ENCODE measurements around the gene PDCD2L. TPM values are rescaled to one million over a fixed set of nuclear protein-coding genes. Genes with fewer than 3 reads are reported as not detected.

PDCD2L gene
- total RNA-seq, 2 experiments from 2014 or later, result 9.4 to 13.4 TPM

GRCh38 chr19:34405892-34406660 lies 1.9 kb downstream of the PDCD2L start:
- DNase-seq, result no peak
- H3K4me1 Mint-ChIP-seq, result peaks cover 19% of the 10 kb centered on the region
- no peaks in the 10 kb centered on the region for H3K9me3 Mint-ChIP-seq
- H3K4me3 Mint-ChIP-seq, result no peak overlapping the region
- ChIA-PET CTCF (interaction anchor here (0.6 to 0.7 kb wide), 4 partner anchors 9 to 800 kb away, joined by 3 to 4 read pairs (median 3); no protein-coding TSS in a partner anchor), POLR2A (no interaction called here)
- H3K36me3 Mint-ChIP-seq (ENCODE audit: low read depth), result peaks cover 13% of the 10 kb centered on the region
- H3K27me3 Mint-ChIP-seq, result no peaks in the 10 kb centered on the region
- H3K27ac Mint-ChIP-seq, result no peak overlapping the region

DNA sequence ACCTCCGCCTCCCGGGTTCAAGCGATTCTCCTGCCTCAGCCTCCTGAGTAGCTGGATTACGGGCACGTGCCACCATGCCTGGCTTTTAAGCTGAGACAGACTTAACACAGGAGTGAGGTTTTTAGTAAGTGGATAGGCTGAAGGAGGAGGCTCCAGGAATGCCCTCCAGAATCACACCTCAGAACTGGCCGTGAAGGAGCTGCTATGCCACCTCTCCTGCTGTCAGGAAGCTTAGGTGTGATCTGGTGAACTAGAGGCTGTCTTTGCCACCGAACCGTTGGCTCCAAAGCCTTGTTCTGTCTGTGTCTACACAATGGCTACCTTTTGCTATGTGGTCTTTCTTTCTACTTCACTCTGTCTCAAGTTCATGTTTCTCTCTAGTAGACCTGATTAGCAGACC lies 4.2 kb downstream of the PDCD2L start:
- Mint-ChIP-seq H3K36me3 (ENCODE audit: low read depth) (peaks cover 13% of the 10 kb centered on the region), H3K4me1 (peaks cover 19% of the 10 kb centered on the region), H3K4me3 (no peak overlapping the region), H3K27ac (no peak overlapping the region), H3K9me3 (no peaks in the 10 kb centered on the region), H3K27me3 (no peaks in the 10 kb centered on the region)
- CTCF ChIA-PET, result interaction anchor here (1.4 kb wide), 1 partner anchor 18 kb away, joined by 9 read pairs; no protein-coding TSS in a partner anchor
- DNase-seq, result no peak
- POLR2A ChIA-PET, result no interaction called here

- Mint-ChIP-seq H3K27me3 (no peaks in the 10 kb centered on the region), H3K4me1 (peaks cover 10% of the 10 kb centered on the region), H3K36me3 (ENCODE audit: low read depth) (peaks cover 18% of the 10 kb centered on the region), H3K27ac (no peak overlapping the region), H3K4me3 (no peak overlapping the region), H3K9me3 (no peaks in the 10 kb centered on the region)
- DNase-seq, result no peak
- ChIA-PET CTCF (interaction anchor here (1.4 kb wide), 1 partner anchor 17 kb away, joined by 9 read pairs; no protein-coding TSS in a partner anchor), POLR2A (no interaction called here)
Measured at GRCh38 chr19:34409189-34410164, 5.3 kb downstream of the PDCD2L start.

DNA sequence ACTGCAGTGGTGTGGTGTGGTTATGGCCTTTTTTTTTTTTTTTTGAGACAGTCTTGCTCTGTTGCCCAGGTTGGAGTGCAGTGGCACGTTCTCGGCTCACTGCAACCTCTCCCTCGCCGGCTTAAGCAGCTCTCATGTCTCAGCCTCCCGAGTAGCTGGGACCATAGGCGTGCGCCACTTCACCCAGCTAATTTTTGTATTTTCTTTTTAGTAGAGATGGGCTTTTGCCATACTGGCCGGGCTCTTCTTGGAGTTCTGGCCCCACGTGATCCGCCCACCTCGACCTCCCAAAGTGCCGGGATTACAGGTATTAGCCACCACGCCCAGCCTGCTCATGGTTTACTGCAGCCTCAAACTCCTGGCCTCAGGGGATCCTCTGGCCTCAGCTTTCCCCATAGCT lies 7.0 kb downstream of the PDCD2L start:
- no peaks in the 10 kb centered on the region for H3K27me3 Mint-ChIP-seq
- ChIA-PET CTCF (no interaction called here), POLR2A (no interaction called here)
- no peak for DNase-seq
- peaks cover 4% of the 10 kb centered on the region for H3K4me1 Mint-ChIP-seq
- H3K4me3 Mint-ChIP-seq, result no peak overlapping the region
- no peak overlapping the region for H3K27ac Mint-ChIP-seq
- H3K9me3 Mint-ChIP-seq, result no peaks in the 10 kb centered on the region
- H3K36me3 Mint-ChIP-seq (ENCODE audit: low read depth), result peaks cover 23% of the 10 kb centered on the region

DNA sequence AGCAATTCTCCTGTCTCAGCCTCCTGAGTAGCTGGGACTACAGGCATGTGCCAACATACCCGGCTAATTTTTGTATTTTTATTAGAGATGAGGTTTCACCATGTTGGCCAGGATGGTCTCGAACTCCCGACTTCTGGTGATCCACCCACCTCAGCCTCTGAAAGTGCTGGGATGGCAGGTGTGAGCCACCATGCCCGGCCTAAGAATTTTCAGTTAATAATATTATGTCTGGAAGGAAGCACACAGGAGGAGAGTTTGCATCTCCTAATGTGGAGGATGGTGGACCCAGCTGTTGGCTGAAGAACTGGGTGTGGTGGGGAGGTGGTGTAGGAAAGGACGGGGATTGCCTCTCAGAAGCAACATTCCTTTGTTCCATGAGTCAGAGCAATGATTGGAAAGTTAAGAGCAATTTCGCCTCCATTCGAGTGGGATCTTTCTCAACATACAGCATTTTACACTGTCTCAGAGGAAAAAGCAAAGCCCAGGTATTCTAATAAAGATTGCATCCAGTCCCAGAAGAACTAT lies 11.9 kb downstream of the PDCD2L start:
- no peak overlapping the region for H3K4me3 Mint-ChIP-seq
- peaks cover 20% of the 10 kb centered on the region for H3K36me3 Mint-ChIP-seq (ENCODE audit: low read depth)
- ChIA-PET CTCF (no interaction called here), POLR2A (no interaction called here)
- H3K27ac Mint-ChIP-seq, result no peak overlapping the region
- DNase-seq, result no peak
- peaks cover 4% of the 10 kb centered on the region for H3K4me1 Mint-ChIP-seq
- H3K9me3 Mint-ChIP-seq, result no peaks in the 10 kb centered on the region
- no peaks in the 10 kb centered on the region for H3K27me3 Mint-ChIP-seq

- peaks cover 20% of the 10 kb centered on the region for H3K36me3 Mint-ChIP-seq (ENCODE audit: low read depth)
- DNase-seq, result no peak
- ChIA-PET CTCF (no interaction called here), POLR2A (no interaction called here)
- peaks cover 4% of the 10 kb centered on the region for H3K4me1 Mint-ChIP-seq
- no peak overlapping the region for H3K4me3 Mint-ChIP-seq
- no peaks in the 10 kb centered on the region for H3K27me3 Mint-ChIP-seq
- no peak overlapping the region for H3K27ac Mint-ChIP-seq
- H3K9me3 Mint-ChIP-seq, result no peaks in the 10 kb centered on the region
Measured at GRCh38 chr19:34418300-34418699, 14.1 kb downstream of the PDCD2L start.

GRCh38 chr19:34426096-34426661 lies 22.0 kb downstream of the PDCD2L start:
- peaks cover 13% of the 10 kb centered on the region for H3K36me3 Mint-ChIP-seq (ENCODE audit: low read depth)
- ChIA-PET POLR2A (no interaction called here), CTCF (interaction anchor here (0.8 to 1.2 kb wide), 3 partner anchors 17 to 648 kb away, joined by 3 to 9 read pairs (median 7); no protein-coding TSS in a partner anchor)
- no peaks in the 10 kb centered on the region for H3K9me3 Mint-ChIP-seq
- no peak overlapping the region for H3K27ac Mint-ChIP-seq
- DNase-seq, result no peak
- H3K27me3 Mint-ChIP-seq, result no peaks in the 10 kb centered on the region
- no peak overlapping the region for H3K4me3 Mint-ChIP-seq
- H3K4me1 Mint-ChIP-seq, result peaks cover 21% of the 10 kb centered on the region

DNA sequence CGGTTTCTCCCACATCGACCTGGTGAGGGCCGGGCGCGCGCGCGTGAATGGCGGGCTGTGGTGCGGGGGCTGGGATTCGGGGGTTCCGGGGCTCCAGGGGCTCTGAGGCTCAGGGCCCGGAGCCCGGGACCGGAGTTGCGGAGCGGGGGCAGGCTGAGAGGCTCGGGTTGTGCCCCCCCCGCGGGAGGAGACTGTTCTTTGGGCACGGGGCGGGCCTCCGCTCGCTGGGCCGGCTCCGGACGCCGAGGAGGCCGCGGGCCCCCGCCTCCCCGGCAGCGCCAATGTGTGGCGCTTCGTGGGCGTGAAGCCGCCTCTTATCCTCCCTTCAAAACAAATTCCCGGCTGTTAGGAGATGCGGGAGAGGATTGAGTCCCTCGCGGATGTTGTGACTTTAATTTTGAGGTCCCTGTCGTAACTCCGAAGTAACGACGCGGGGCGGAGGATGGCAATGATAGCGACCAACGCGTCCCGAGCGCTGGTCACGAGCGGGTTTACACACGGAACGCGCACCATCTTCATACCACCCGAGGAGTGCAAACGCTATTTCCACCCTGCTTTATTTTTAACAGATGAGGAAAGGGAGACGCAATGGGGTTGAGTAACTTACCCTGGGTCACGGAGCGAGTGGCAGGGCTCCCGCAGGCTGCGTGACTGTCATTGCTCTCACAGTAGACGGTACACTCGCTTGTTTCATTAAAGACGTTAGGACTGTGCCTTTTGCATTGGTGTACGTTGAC lies 24.5 kb downstream of the PDCD2L start:
- Mint-ChIP-seq H3K27me3 (no peaks in the 10 kb centered on the region), H3K4me3 (peak overlapping the region; percentile 99), H3K9me3 (no peaks in the 10 kb centered on the region), H3K36me3 (ENCODE audit: low read depth) (peaks cover 22% of the 10 kb centered on the region), H3K27ac (peak overlapping the region; percentile 93), H3K4me1 (peaks cover 35% of the 10 kb centered on the region)
- peak; percentile 47 for DNase-seq
- ChIA-PET POLR2A (no interaction called here), CTCF (interaction anchor here (0.6 kb wide), 1 partner anchor 30 kb away, joined by 5 read pairs; no protein-coding TSS in a partner anchor)

DNA sequence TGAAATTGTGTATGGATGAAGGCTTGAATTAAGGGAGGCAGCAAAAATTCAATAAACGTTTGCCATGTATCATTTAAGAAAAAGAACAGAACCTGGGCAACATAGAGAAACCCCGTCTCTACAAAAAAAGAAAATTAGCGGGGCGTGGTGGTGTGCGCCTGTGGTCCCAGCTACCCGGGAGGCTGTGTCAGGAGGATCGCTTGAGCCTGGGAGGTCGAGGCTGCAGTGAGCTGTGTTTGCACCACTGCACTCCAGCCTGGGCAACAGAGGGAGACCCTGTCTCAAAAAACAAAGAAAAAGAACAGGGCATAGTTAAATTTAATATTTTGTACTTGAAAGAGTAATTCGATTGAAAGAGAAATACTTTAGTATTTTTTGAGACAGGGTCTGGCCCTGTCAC lies 25.4 kb downstream of the PDCD2L start:
- DNase-seq, result no peak
- Mint-ChIP-seq H3K9me3 (no peaks in the 10 kb centered on the region), H3K27ac (peak overlapping the region; percentile 64), H3K36me3 (ENCODE audit: low read depth) (peaks cover 29% of the 10 kb centered on the region), H3K4me3 (peak overlapping the region; percentile 99), H3K4me1 (peaks cover 37% of the 10 kb centered on the region), H3K27me3 (no peaks in the 10 kb centered on the region)
- POLR2A ChIA-PET, result no interaction called here
- CTCF ChIA-PET, result interaction anchor here (0.7 to 1.2 kb wide), 2 partner anchors 22 to 44 kb away, joined by 3 read pairs; no protein-coding TSS in a partner anchor

- H3K4me3 Mint-ChIP-seq, result peak overlapping the region; percentile 99
- H3K9me3 Mint-ChIP-seq, result no peaks in the 10 kb centered on the region
- H3K27me3 Mint-ChIP-seq, result no peaks in the 10 kb centered on the region
- ChIA-PET CTCF (interaction anchor here (0.7 to 1.2 kb wide), 2 partner anchors 18 to 43 kb away, joined by 3 read pairs; no protein-coding TSS in a partner anchor), POLR2A (no interaction called here)
- H3K36me3 Mint-ChIP-seq (ENCODE audit: low read depth), result peaks cover 36% of the 10 kb centered on the region
- peak; percentile 69 for DNase-seq
- H3K27ac Mint-ChIP-seq, result peak overlapping the region; percentile 67
- peaks cover 37% of the 10 kb centered on the region for H3K4me1 Mint-ChIP-seq
Measured at GRCh38 chr19:34430738-34431625, 26.8 kb downstream of the PDCD2L start.

- Mint-ChIP-seq H3K4me3 (no peak overlapping the region), H3K36me3 (ENCODE audit: low read depth) (peaks cover 42% of the 10 kb centered on the region), H3K27me3 (no peaks in the 10 kb centered on the region), H3K27ac (no peak overlapping the region), H3K4me1 (peaks cover 37% of the 10 kb centered on the region), H3K9me3 (no peaks in the 10 kb centered on the region)
- DNase-seq, result no peak
- POLR2A ChIA-PET, result no interaction called here
- CTCF ChIA-PET, result no interaction called here
Measured at GRCh38 chr19:34431681-34432402, 27.6 kb downstream of the PDCD2L start.

Measured in activated CD4-positive, alpha-beta T cell treated with anti-CD3 and anti-CD28 coated beads, Interleukin-2, amount 10 ng/mL, durations not matched to agents 7 days and 5 days (primary cell).